Measurements from ENCODE around the gene MYO1B.

The MYO1B gene

DNA sequence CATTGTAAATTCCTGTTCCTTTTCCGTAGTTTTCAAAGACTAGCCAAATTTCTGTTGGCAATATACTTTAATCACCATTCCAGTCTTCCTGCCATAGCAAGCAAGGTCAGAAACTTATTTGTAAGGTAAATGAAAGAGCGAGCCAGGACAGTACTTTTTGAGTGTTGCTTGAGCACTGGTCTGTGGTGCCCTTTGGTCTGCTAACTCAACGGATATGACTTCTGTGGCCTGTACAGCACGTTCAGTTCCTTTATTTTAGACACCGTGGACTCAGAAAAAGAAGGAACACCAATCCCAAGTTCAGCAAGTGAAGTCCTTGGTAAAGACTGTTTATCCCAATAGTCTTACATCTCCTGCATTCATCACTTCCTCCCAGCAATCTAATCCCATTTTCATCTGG is 166.3 kb downstream of the MYO1B start:
- Histone ChIP-seq H2BK5ac (ENCODE audit: low read depth, low read length, poor library complexity, severe bottlenecking) (no peak overlapping the region), H3K4me3 (ENCODE audit: insufficient read depth in 1 of 2, low read depth in 1 of 2, low read length in 2 of 2) (no peak overlapping the region), H3K14ac (ENCODE audit: low read length in 2 of 2) (no peak overlapping the region), H2BK120ac (ENCODE audit: low read depth, low read length) (no peak overlapping the region), H3K79me1 (replicated peaks; ENCODE audit: low read length, poor library complexity, severe bottlenecking) (peaks cover 5% of the 10 kb centered on the region), H3K4me1 (ENCODE audit: control insufficient read depth, insufficient read depth, low read depth, low read length) (no peaks in the 10 kb centered on the region), H4K91ac (ENCODE audit: low read length) (no peak overlapping the region), H3K4ac (ENCODE audit: low read depth in 1 of 2, low read length in 2 of 2) (no peak overlapping the region), H3K36me3 (ENCODE audit: control insufficient read depth in 1 of 2, insufficient read depth in 2 of 2, low read depth in 1 of 2, low read length in 2 of 2) (peaks cover 13 to 99% of the 10 kb centered on the region in 2 experiments), H3K9me3 (ENCODE audit: control insufficient read depth, low read length) (no peaks in the 10 kb centered on the region), H4K8ac (ENCODE audit: low read length) (no peak overlapping the region), H3K27me3 (ENCODE audit: control insufficient read depth in 1 of 2, insufficient read depth in 1 of 2, low read length in 2 of 2) (no peaks in the 10 kb centered on the region), H3K18ac (ENCODE audit: low read depth in 1 of 2, low read length in 2 of 2) (no peak overlapping the region), H3K23ac (ENCODE audit: low read length in 2 of 2) (no peak overlapping the region), H2BK12ac (ENCODE audit: low read length in 2 of 2) (no peak overlapping the region), H2AFZ (ENCODE audit: low read depth, low read length) (no peak overlapping the region), H2BK15ac (ENCODE audit: low read depth, poor library complexity, severe bottlenecking) (no peak overlapping the region), H3K4me2 (ENCODE audit: low read length, poor library complexity, severe bottlenecking) (no peak overlapping the region), H2AK5ac (ENCODE audit: low read length, severe bottlenecking) (no peak overlapping the region), H3K27ac (ENCODE audit: low read length, poor library complexity, severe bottlenecking) (no peak overlapping the region), H3K9ac (ENCODE audit: low read length) (no peak overlapping the region)
- 71% methylated on average over 4 of the region's 5 CpGs for WGBS
- no peak for DNase-seq

DNA sequence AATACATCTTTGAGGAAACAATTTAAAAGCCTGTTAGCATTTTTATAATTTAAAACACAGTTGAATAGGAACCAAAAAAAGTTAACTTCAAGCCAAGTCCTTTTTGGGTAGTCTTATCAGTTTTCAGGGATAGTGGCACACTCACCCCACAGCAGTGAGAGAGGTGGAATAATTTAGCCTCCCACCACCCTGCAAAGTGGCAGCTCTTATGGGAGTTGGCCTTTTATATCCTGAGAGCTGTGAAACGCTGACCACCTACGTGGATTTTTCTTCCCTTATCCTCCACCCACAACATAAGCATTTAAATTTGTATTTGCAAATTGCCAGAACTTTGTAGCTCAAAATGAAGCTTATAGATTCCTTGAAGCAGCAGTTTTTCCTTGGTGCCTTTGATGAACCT is 167.1 kb downstream of the MYO1B start:
- H4K91ac ChIP-seq (ENCODE audit: low read length), result no peak overlapping the region
- no peak overlapping the region for H3K27ac ChIP-seq (ENCODE audit: low read length, poor library complexity, severe bottlenecking)
- H3K9me3 ChIP-seq (ENCODE audit: control insufficient read depth, low read length), result no peaks in the 10 kb centered on the region
- no peak for DNase-seq
- no peak overlapping the region for H2AFZ ChIP-seq (ENCODE audit: low read depth, low read length)
- H3K4me3 ChIP-seq (ENCODE audit: insufficient read depth in 1 of 2, low read depth in 1 of 2, low read length in 2 of 2), result no peak overlapping the region
- H3K4me1 ChIP-seq (ENCODE audit: control insufficient read depth, insufficient read depth, low read depth, low read length), result no peaks in the 10 kb centered on the region
- H3K36me3 ChIP-seq (ENCODE audit: control insufficient read depth in 1 of 2, insufficient read depth in 2 of 2, low read depth in 1 of 2, low read length in 2 of 2), result peaks cover 15 to 99% of the 10 kb centered on the region in 2 experiments
- no peak overlapping the region for H2BK15ac ChIP-seq (ENCODE audit: low read depth, poor library complexity, severe bottlenecking)
- no peak overlapping the region for H3K23ac ChIP-seq (ENCODE audit: low read length in 2 of 2)
- H3K27me3 ChIP-seq (ENCODE audit: control insufficient read depth in 1 of 2, insufficient read depth in 1 of 2, low read length in 2 of 2), result no peaks in the 10 kb centered on the region
- H2BK120ac ChIP-seq (ENCODE audit: low read depth, low read length), result no peak overlapping the region
- no peak overlapping the region for H3K4me2 ChIP-seq (ENCODE audit: low read length, poor library complexity, severe bottlenecking)
- no peak overlapping the region for H4K8ac ChIP-seq (ENCODE audit: low read length)
- H2BK5ac ChIP-seq (ENCODE audit: low read depth, low read length, poor library complexity, severe bottlenecking), result no peak overlapping the region
- H2AK5ac ChIP-seq (ENCODE audit: low read length, severe bottlenecking), result no peak overlapping the region
- no peak overlapping the region for H2BK12ac ChIP-seq (ENCODE audit: low read length in 2 of 2)
- peaks cover 5% of the 10 kb centered on the region for H3K79me1 ChIP-seq (replicated peaks; ENCODE audit: low read length, poor library complexity, severe bottlenecking)
- H3K4ac ChIP-seq (ENCODE audit: low read depth in 1 of 2, low read length in 2 of 2), result no peak overlapping the region
- no CpG with 5 or more reads among the region's 2 CpGs for WGBS
- no peak overlapping the region for H3K14ac ChIP-seq (ENCODE audit: low read length in 2 of 2)
- H3K18ac ChIP-seq (ENCODE audit: low read depth in 1 of 2, low read length in 2 of 2), result no peak overlapping the region
- no peak overlapping the region for H3K9ac ChIP-seq (ENCODE audit: low read length)

DNA sequence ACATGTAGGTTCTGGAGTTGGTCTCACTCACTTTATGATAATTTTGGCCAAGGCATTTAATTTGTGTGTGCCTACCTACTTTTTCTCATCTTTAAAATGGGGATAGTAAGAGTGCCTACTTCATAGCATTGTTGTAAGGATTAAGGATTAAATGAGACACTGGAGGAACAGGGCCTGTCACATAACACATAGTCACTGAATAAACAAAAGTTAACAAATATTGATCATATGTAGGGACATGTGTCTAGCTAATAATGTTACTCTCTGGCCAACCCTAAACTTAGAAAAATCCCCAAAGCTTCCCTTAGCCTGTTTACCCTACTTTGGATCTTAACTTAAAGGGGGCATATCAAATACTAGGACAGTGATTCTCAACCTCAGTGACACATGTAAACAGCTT is 169.9 kb downstream of the MYO1B start:
- no peak overlapping the region for H2BK120ac ChIP-seq (ENCODE audit: low read depth, low read length)
- no peak overlapping the region for H3K4me2 ChIP-seq (ENCODE audit: low read length, poor library complexity, severe bottlenecking)
- no peaks in the 10 kb centered on the region for H3K27me3 ChIP-seq (ENCODE audit: control insufficient read depth in 1 of 2, insufficient read depth in 1 of 2, low read length in 2 of 2)
- no peak for DNase-seq
- H3K14ac ChIP-seq (ENCODE audit: low read length in 2 of 2), result no peak overlapping the region
- H3K18ac ChIP-seq (ENCODE audit: low read depth in 1 of 2, low read length in 2 of 2), result no peak overlapping the region
- no peak overlapping the region for H2BK15ac ChIP-seq (ENCODE audit: low read depth, poor library complexity, severe bottlenecking)
- no peak overlapping the region for H3K4me3 ChIP-seq (ENCODE audit: insufficient read depth in 1 of 2, low read depth in 1 of 2, low read length in 2 of 2)
- H3K4me1 ChIP-seq (ENCODE audit: control insufficient read depth, insufficient read depth, low read depth, low read length), result no peaks in the 10 kb centered on the region
- H3K27ac ChIP-seq (ENCODE audit: low read length, poor library complexity, severe bottlenecking), result no peak overlapping the region
- no peak overlapping the region for H2AK5ac ChIP-seq (ENCODE audit: low read length, severe bottlenecking)
- H3K79me1 ChIP-seq (replicated peaks; ENCODE audit: low read length, poor library complexity, severe bottlenecking), result peaks cover 4% of the 10 kb centered on the region
- no peak overlapping the region for H2BK12ac ChIP-seq (ENCODE audit: low read length in 2 of 2)
- no peak overlapping the region for H3K4ac ChIP-seq (ENCODE audit: low read depth in 1 of 2, low read length in 2 of 2)
- no peak overlapping the region for H2AFZ ChIP-seq (ENCODE audit: low read depth, low read length)
- H3K9ac ChIP-seq (ENCODE audit: low read length), result no peak overlapping the region
- no peak overlapping the region for H3K23ac ChIP-seq (ENCODE audit: low read length in 2 of 2)
- H4K8ac ChIP-seq (ENCODE audit: low read length), result no peak overlapping the region
- no peaks in the 10 kb centered on the region for H3K9me3 ChIP-seq (ENCODE audit: control insufficient read depth, low read length)
- H2BK5ac ChIP-seq (ENCODE audit: low read depth, low read length, poor library complexity, severe bottlenecking), result no peak overlapping the region
- H4K91ac ChIP-seq (ENCODE audit: low read length), result no peak overlapping the region
- peaks cover 14 to 95% of the 10 kb centered on the region in 2 experiments for H3K36me3 ChIP-seq (ENCODE audit: control insufficient read depth in 1 of 2, insufficient read depth in 2 of 2, low read depth in 1 of 2, low read length in 2 of 2)

DNA sequence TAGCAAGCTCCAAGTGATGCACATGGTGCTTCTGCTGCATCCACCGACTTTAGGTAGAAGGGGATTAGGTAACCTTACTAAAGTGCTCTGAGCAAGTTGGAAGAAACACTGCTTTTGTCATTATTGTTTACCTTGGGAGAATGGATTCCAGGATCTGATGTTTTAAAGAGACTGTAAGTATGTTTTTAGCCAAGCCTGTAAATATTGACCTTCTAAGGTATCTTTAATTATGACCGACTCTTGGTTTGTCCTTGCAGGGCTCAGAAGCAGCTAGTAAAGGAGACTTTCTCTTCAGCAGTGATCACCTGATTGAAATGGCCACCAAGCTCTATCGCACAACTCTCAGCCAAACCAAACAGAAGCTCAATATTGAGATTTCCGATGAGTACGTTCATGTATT is 170.7 kb downstream of the MYO1B start:
- no peak for DNase-seq
- Histone ChIP-seq H3K79me1 (replicated peaks; ENCODE audit: low read length, poor library complexity, severe bottlenecking) (peaks cover 3% of the 10 kb centered on the region), H3K23ac (ENCODE audit: low read length in 2 of 2) (no peak overlapping the region), H2BK15ac (ENCODE audit: low read depth, poor library complexity, severe bottlenecking) (no peak overlapping the region), H3K4me1 (ENCODE audit: control insufficient read depth, insufficient read depth, low read depth, low read length) (no peaks in the 10 kb centered on the region), H3K18ac (ENCODE audit: low read depth in 1 of 2, low read length in 2 of 2) (no peak overlapping the region), H3K9ac (ENCODE audit: low read length) (no peak overlapping the region), H3K14ac (ENCODE audit: low read length in 2 of 2) (no peak overlapping the region), H3K4ac (ENCODE audit: low read depth in 1 of 2, low read length in 2 of 2) (no peak overlapping the region), H2BK5ac (ENCODE audit: low read depth, low read length, poor library complexity, severe bottlenecking) (no peak overlapping the region), H2BK12ac (ENCODE audit: low read length in 2 of 2) (no peak overlapping the region), H3K9me3 (ENCODE audit: control insufficient read depth, low read length) (no peaks in the 10 kb centered on the region), H2AK5ac (ENCODE audit: low read length, severe bottlenecking) (no peak overlapping the region), H3K27ac (ENCODE audit: low read length, poor library complexity, severe bottlenecking) (no peak overlapping the region), H2AFZ (ENCODE audit: low read depth, low read length) (no peak overlapping the region), H2BK120ac (ENCODE audit: low read depth, low read length) (no peak overlapping the region), H3K27me3 (ENCODE audit: control insufficient read depth in 1 of 2, insufficient read depth in 1 of 2, low read length in 2 of 2) (no peaks in the 10 kb centered on the region), H3K36me3 (ENCODE audit: control insufficient read depth in 1 of 2, insufficient read depth in 2 of 2, low read depth in 1 of 2, low read length in 2 of 2) (peaks cover 13 to 95% of the 10 kb centered on the region in 2 experiments), H3K4me3 (ENCODE audit: insufficient read depth in 1 of 2, low read depth in 1 of 2, low read length in 2 of 2) (no peak overlapping the region), H4K91ac (ENCODE audit: low read length) (no peak overlapping the region), H3K4me2 (ENCODE audit: low read length, poor library complexity, severe bottlenecking) (no peak overlapping the region), H4K8ac (ENCODE audit: low read length) (no peak overlapping the region)
- WGBS, result 98% methylated on average over 5 of the region's 5 CpGs

Measured in mesenchymal stem cell (in vitro differentiated cells and primary cell).